ENCODE measurements around the gene PPP1R13B. TPM values are rescaled to one million over a fixed set of nuclear protein-coding genes. Genes with fewer than 3 reads are reported as not detected.

Gene PPP1R13B
- total RNA-seq, 2 experiments from 2014 or later, result 17.0 to 17.7 TPM

- POLR2A ChIA-PET, result interaction anchor here (1.9 kb wide), 1 partner anchor 26 kb away, joined by 5 read pairs; the partner anchor contains the start of genes XRCC3 and ZFYVE21
- Mint-ChIP-seq H3K4me3 (no peak overlapping the region), H3K36me3 (no peaks in the 10 kb centered on the region), H3K9me3 (no peaks in the 10 kb centered on the region), H3K4me1 (no peaks in the 10 kb centered on the region), H3K27ac (no peak overlapping the region), H3K27me3 (no peaks in the 10 kb centered on the region)
- ATAC-seq (ENCODE audit: low read depth) (no peak), DNase-seq (peak; percentile 12)
Measured at GRCh38 chr14:103740991-103741689, 106.2 kb downstream of the PPP1R13B start.

GRCh38 chr14:103739793-103740501 lies 107.4 kb downstream of the PPP1R13B start:
- DNase-seq, result no peak
- no peaks in the 10 kb centered on the region for H3K9me3 Mint-ChIP-seq
- H3K27ac Mint-ChIP-seq, result no peak overlapping the region
- POLR2A ChIA-PET, result interaction anchor here (1.9 kb wide), 1 partner anchor 24 kb away, joined by 5 read pairs; the partner anchor contains the start of genes XRCC3 and ZFYVE21
- no peak for ATAC-seq (ENCODE audit: low read depth)
- no peaks in the 10 kb centered on the region for H3K36me3 Mint-ChIP-seq
- H3K4me1 Mint-ChIP-seq, result no peaks in the 10 kb centered on the region
- no peaks in the 10 kb centered on the region for H3K27me3 Mint-ChIP-seq
- H3K4me3 Mint-ChIP-seq, result no peak overlapping the region

DNA sequence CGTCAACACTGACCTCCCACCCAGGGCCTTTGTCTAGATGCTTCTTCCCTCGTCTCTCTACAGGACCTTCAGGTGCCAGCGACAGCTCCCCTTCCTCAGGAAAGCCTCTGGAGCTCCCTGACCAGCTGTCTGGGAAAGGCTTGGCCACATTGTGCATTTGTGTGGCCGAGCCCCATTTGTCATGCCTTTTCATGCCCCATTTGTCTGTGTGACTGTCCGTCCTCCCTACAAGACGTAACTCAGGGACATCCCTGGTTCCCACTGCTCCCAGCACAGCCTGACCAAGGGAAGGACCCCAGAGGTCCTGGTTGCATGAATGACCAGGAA lies 107.9 kb downstream of the PPP1R13B start:
- POLR2A ChIA-PET, result interaction anchor here (1.9 kb wide), 1 partner anchor 24 kb away, joined by 5 read pairs; the partner anchor contains the start of genes XRCC3 and ZFYVE21
- no peaks in the 10 kb centered on the region for H3K9me3 Mint-ChIP-seq
- no peak overlapping the region for H3K4me3 Mint-ChIP-seq
- no peak for ATAC-seq (ENCODE audit: low read depth)
- H3K27me3 Mint-ChIP-seq, result no peaks in the 10 kb centered on the region
- H3K27ac Mint-ChIP-seq, result no peak overlapping the region
- no peaks in the 10 kb centered on the region for H3K4me1 Mint-ChIP-seq
- H3K36me3 Mint-ChIP-seq, result no peaks in the 10 kb centered on the region
- no peak for DNase-seq

DNA sequence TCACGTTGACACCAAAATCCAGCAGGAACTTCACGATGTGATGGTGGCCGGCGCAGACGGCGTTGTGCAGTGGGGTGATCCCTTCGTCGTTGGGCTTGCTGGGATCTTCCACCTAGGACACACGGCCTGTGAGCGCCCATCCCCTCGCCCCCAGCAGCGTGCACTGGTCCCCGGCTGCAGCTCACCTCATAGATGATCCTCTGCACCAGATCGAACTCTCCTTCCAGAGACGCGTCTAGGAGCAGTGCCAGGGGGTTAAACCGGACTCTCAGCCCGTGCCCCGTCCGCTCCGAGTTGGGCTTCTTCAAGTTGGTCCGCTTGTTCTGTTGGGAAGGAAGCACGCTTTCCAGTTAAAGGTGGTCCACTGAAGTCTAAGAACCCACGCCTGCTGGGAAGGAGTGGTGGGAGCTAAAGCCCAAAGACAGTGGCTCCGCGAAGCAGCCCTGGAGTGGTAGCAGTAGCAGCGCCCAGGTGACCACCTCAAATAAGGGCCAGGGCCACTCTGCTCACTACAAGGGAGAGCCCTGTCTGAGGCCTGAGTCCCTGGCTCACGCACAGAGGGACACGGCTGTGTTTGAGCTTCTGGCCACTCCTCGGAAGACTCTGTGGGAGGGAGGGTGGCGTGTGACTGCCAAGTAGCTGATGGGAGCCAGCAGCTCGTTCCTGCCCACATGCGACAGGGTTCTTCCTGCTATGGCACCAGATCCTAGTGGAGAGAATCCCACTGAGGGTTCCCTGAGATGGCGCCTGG lies 108.5 kb downstream of the PPP1R13B start:
- Mint-ChIP-seq H3K4me3 (no peak overlapping the region), H3K27ac (no peak overlapping the region), H3K4me1 (no peaks in the 10 kb centered on the region), H3K36me3 (no peaks in the 10 kb centered on the region), H3K27me3 (no peaks in the 10 kb centered on the region), H3K9me3 (no peaks in the 10 kb centered on the region)
- no peak for DNase-seq
- POLR2A ChIA-PET, result no interaction called here
- ATAC-seq (ENCODE audit: low read depth), result no peak

DNA sequence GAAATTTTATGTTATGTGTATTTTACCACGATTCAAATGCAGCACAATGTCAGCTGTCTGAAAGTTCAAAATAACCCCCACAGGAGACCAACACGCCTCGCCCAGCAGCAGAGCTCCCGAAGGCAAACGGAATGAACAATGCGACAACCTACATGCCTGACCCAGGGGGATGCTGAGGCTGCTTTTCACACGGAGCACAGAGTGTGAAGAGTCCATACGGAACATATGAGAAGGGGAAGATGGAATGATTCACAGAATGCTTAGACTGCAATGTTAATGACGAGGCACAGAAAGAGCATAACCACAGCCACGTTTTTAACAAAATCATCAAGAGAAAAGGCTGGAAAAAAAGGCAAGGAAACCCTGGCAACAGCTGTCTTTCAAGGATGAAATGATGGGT lies 109.2 kb downstream of the PPP1R13B start:
- Mint-ChIP-seq H3K9me3 (no peaks in the 10 kb centered on the region), H3K27ac (no peak overlapping the region), H3K27me3 (no peaks in the 10 kb centered on the region), H3K36me3 (no peaks in the 10 kb centered on the region), H3K4me3 (no peak overlapping the region), H3K4me1 (no peaks in the 10 kb centered on the region)
- no peak for DNase-seq
- ATAC-seq (ENCODE audit: low read depth), result no peak
- POLR2A ChIA-PET, result no interaction called here

DNA sequence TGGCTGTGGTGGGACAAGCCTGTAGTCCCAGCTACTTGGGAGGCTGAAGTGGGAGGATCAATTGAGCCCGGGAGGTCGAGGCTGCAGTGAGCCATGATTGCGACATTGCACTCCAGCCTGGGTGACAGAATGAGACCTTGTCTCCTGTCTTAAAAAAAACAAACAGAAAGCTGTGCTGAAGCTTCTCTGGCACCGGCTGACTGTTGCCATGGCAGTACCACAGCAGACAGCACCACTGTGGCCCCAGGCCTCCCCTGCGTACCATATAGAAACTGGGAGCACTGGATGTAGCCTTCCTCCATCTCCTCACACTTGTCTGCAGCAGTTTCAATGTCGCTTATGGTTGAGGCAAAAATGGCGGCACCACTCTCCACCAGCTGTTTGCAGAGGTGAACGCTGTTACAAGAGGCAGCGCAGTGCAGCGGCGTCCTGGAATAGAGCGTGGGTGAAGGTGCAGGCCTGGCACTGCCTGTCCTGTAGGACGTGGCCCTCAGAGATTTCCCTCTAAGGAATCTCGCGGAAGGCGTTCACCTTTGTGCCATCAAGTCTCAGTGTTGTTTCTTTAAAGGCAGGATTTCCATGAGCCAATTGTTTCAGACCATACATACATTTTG lies 109.8 kb downstream of the PPP1R13B start:
- H3K36me3 Mint-ChIP-seq, result no peaks in the 10 kb centered on the region

GRCh38 chr14:103736546-103737431 lies 110.6 kb downstream of the PPP1R13B start:
- Mint-ChIP-seq H3K36me3 (no peaks in the 10 kb centered on the region), H3K27me3 (no peaks in the 10 kb centered on the region), H3K4me1 (no peaks in the 10 kb centered on the region), H3K9me3 (no peaks in the 10 kb centered on the region), H3K27ac (no peak overlapping the region), H3K4me3 (no peak overlapping the region)
- ATAC-seq (ENCODE audit: low read depth), result no peak
- POLR2A ChIA-PET, result no interaction called here
- DNase-seq, result no peak

More for the DNA sequence above, 109.8 kb downstream of the PPP1R13B start:
- POLR2A ChIA-PET, result no interaction called here
- ATAC-seq (ENCODE audit: low read depth) (no peak), DNase-seq (no peak)
- Mint-ChIP-seq H3K9me3 (no peaks in the 10 kb centered on the region), H3K4me1 (no peaks in the 10 kb centered on the region), H3K27ac (no peak overlapping the region), H3K4me3 (no peak overlapping the region), H3K27me3 (no peaks in the 10 kb centered on the region)

- no peaks in the 10 kb centered on the region for H3K36me3 Mint-ChIP-seq
- no peak for ATAC-seq (ENCODE audit: low read depth)
- no peak for DNase-seq
- H3K27ac Mint-ChIP-seq, result no peak overlapping the region
- H3K27me3 Mint-ChIP-seq, result no peaks in the 10 kb centered on the region
- H3K9me3 Mint-ChIP-seq, result no peaks in the 10 kb centered on the region
- H3K4me3 Mint-ChIP-seq, result no peak overlapping the region
- no peaks in the 10 kb centered on the region for H3K4me1 Mint-ChIP-seq
- POLR2A ChIA-PET, result no interaction called here
Measured at GRCh38 chr14:103735815-103736545, 111.4 kb downstream of the PPP1R13B start.

- Mint-ChIP-seq H3K9me3 (no peaks in the 10 kb centered on the region), H3K4me1 (no peaks in the 10 kb centered on the region), H3K36me3 (no peaks in the 10 kb centered on the region), H3K27ac (no peak overlapping the region), H3K4me3 (no peak overlapping the region), H3K27me3 (no peaks in the 10 kb centered on the region)
- DNase-seq (no peak), ATAC-seq (ENCODE audit: low read depth) (no peak)
- POLR2A ChIA-PET, result no interaction called here
Measured at GRCh38 chr14:103735439-103735814, 111.9 kb downstream of the PPP1R13B start.

GRCh38 chr14:103735022-103735421 lies 112.4 kb downstream of the PPP1R13B start:
- H3K36me3 Mint-ChIP-seq, result no peaks in the 10 kb centered on the region
- DNase-seq (no peak), ATAC-seq (ENCODE audit: low read depth) (no peak)
- no peaks in the 10 kb centered on the region for H3K9me3 Mint-ChIP-seq
- no peak overlapping the region for H3K27ac Mint-ChIP-seq
- H3K4me1 Mint-ChIP-seq, result no peaks in the 10 kb centered on the region
- no peak overlapping the region for H3K4me3 Mint-ChIP-seq
- H3K27me3 Mint-ChIP-seq, result no peaks in the 10 kb centered on the region
- POLR2A ChIA-PET, result no interaction called here

DNA sequence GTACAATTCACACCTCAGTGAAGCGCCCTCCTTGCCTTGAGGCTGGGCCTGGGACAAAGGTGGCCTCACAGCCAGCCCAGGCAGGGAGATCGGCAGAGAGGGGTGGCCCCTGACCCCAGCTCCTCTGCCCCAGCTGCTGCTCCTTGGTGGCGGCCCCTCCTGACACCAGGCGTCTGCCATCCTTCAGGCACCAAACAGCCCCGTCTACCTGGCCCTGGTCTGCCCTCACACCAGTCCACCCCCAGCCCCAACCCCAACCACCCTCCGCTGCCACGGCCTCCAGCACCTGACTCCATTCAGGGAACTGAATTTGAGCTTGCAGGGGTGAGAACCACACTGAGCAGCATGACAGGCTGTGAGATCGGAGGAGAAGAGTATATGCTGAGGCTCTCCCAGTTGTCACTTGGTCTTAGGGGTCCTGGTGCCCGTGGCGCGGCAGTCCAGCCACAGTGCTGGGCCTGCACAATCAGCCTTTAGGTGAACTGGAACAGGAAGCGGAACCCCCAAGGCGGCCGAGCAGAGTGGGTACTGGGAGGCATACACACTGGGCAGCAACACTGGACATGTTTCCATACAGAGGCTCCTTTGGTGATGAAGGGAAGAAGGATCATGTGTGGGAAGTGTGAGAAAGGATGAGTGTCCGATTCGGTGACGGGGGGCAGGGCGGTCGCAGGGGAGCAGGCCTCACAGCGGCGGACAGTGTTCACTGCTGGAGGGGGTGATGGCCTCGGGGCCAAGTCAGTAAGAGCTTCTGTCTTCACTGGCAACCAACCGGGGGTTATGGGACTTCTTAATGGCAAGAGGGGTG lies 113.1 kb downstream of the PPP1R13B start:
- no peaks in the 10 kb centered on the region for H3K27me3 Mint-ChIP-seq
- no peaks in the 10 kb centered on the region for H3K4me1 Mint-ChIP-seq
- ATAC-seq (ENCODE audit: low read depth), result no peak
- POLR2A ChIA-PET, result no interaction called here
- H3K36me3 Mint-ChIP-seq, result no peaks in the 10 kb centered on the region
- H3K27ac Mint-ChIP-seq, result no peak overlapping the region
- no peaks in the 10 kb centered on the region for H3K9me3 Mint-ChIP-seq
- DNase-seq, result no peak
- H3K4me3 Mint-ChIP-seq, result no peak overlapping the region

- ATAC-seq (ENCODE audit: low read depth) (no peak), DNase-seq (no peak)
- Mint-ChIP-seq H3K4me1 (no peaks in the 10 kb centered on the region), H3K4me3 (no peak overlapping the region), H3K36me3 (no peaks in the 10 kb centered on the region), H3K27ac (no peak overlapping the region), H3K27me3 (no peaks in the 10 kb centered on the region), H3K9me3 (no peaks in the 10 kb centered on the region)
- POLR2A ChIA-PET, result no interaction called here
Measured at GRCh38 chr14:103733651-103734050, 113.7 kb downstream of the PPP1R13B start.
